Sigmoid colon (tissue), 4 donors: ENCODE data around the gene SH2D2A.

Experiments used
- EP300 ChIP-seq, 4 donors: sonication (generic); formaldehyde crosslinking; IDR thresholded peaks; one replicate each; pipeline ENCODE4 v1.6.1; 2017; ENCODE audit warnings: antibody characterized with exemption in 4 of 4
- POLR2A ChIP-seq, 2 donors: fragments of 450-650 bp; IDR thresholded peaks; one replicate each; pipeline ENCODE4 v1.6.1; 2016; ENCODE audit warnings: antibody characterized with exemption in 2 of 2, mild to moderate bottlenecking in 2 of 2, moderate library complexity in 2 of 2
- TF ChIP-seq, protein P1 (sequence below), 4 experiments: fragments of 450-650 bp in 3 of 4; fragments of 200-600 bp in 1 of 4; IDR thresholded peaks; one replicate each; pipeline ENCODE4 v1.5.1; 2016 to 2019; ENCODE audit warnings: antibody characterized with exemption in 4 of 4, mild to moderate bottlenecking in 3 of 4, moderate library complexity in 2 of 4

DNA sequence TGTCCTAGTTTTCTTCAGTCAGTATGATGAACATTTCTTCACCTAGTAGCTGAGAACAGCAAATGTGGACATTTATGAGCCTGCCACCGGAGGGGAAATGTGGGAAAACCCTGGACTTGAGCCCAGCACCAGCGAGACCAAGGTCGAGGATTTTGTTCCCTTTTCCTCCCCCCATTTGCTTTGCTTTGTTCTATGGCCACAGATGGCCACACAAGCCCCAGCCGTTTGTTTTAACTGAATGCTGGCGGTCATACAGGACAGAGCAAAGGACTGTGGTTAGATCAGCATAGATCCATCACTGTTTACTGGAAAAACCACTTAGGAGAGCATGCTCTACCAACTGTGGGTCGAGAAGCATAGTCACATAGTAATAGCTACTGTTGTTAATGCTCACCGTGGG, 20.9 kb downstream of the SH2D2A start:
- TF ChIP-seq, protein P1, sequence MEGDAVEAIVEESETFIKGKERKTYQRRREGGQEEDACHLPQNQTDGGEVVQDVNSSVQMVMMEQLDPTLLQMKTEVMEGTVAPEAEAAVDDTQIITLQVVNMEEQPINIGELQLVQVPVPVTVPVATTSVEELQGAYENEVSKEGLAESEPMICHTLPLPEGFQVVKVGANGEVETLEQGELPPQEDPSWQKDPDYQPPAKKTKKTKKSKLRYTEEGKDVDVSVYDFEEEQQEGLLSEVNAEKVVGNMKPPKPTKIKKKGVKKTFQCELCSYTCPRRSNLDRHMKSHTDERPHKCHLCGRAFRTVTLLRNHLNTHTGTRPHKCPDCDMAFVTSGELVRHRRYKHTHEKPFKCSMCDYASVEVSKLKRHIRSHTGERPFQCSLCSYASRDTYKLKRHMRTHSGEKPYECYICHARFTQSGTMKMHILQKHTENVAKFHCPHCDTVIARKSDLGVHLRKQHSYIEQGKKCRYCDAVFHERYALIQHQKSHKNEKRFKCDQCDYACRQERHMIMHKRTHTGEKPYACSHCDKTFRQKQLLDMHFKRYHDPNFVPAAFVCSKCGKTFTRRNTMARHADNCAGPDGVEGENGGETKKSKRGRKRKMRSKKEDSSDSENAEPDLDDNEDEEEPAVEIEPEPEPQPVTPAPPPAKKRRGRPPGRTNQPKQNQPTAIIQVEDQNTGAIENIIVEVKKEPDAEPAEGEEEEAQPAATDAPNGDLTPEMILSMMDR (IDR thresholded peaks at IDR 0.05) = no peak
- TF ChIP-seq POLR2A (IDR thresholded peaks at IDR 0.05) (no peak), EP300 (IDR thresholded peaks at IDR 0.05) (no peak)
